Measurements from ENCODE around the gene GGCT.

The GGCT gene

DNA sequence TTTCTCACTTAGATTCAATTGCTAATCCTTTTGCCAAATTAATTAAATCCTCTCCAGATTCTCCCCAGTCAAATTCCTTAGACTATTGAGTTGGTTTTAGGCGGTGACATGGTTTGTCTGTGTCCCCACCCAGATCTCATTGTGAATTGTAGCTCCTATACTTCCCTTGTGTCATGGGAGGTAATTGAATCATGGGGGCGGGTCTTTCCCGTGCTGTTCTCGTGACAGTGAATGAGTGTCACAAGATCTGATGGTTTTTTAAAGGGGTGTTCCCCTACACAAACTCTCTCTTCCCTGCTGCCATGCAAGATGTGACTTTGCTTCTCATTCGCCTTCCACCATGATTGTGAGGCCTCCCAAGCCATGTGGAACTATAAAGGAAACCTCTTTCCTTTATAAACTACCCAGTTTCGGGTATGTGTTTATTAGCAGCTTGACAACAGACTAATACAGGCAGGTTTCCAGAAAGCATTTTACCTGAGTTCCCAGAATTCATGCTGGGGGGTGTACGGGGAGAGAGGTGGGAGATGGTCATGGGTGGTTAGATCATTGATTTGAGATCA, 45.4 kb upstream of the GGCT start:
- Histone ChIP-seq H3K27me3 (ENCODE audit: insufficient read depth, poor library complexity, severe bottlenecking) (no peaks in the 10 kb centered on the region), H3K4me3 (replicated peaks; ENCODE audit: insufficient read depth, low read length) (no peak overlapping the region), H3K27ac (replicated peaks) (no peak overlapping the region)
- peak; percentile 12 to 28 for DNase-seq (ENCODE audit: low read depth in 1 of 2, low spot score in 1 of 2)
- TF ChIP-seq, protein P1, sequence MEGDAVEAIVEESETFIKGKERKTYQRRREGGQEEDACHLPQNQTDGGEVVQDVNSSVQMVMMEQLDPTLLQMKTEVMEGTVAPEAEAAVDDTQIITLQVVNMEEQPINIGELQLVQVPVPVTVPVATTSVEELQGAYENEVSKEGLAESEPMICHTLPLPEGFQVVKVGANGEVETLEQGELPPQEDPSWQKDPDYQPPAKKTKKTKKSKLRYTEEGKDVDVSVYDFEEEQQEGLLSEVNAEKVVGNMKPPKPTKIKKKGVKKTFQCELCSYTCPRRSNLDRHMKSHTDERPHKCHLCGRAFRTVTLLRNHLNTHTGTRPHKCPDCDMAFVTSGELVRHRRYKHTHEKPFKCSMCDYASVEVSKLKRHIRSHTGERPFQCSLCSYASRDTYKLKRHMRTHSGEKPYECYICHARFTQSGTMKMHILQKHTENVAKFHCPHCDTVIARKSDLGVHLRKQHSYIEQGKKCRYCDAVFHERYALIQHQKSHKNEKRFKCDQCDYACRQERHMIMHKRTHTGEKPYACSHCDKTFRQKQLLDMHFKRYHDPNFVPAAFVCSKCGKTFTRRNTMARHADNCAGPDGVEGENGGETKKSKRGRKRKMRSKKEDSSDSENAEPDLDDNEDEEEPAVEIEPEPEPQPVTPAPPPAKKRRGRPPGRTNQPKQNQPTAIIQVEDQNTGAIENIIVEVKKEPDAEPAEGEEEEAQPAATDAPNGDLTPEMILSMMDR (IDR thresholded peaks at IDR 0.05; ENCODE audit: insufficient read depth, low read length) = no peak
- no peak for TF ChIP-seq SPI1 (IDR thresholded peaks at IDR 0.05; ENCODE audit: borderline replicate concordance, low read depth)
- TF ChIP-seq, protein P2, sequence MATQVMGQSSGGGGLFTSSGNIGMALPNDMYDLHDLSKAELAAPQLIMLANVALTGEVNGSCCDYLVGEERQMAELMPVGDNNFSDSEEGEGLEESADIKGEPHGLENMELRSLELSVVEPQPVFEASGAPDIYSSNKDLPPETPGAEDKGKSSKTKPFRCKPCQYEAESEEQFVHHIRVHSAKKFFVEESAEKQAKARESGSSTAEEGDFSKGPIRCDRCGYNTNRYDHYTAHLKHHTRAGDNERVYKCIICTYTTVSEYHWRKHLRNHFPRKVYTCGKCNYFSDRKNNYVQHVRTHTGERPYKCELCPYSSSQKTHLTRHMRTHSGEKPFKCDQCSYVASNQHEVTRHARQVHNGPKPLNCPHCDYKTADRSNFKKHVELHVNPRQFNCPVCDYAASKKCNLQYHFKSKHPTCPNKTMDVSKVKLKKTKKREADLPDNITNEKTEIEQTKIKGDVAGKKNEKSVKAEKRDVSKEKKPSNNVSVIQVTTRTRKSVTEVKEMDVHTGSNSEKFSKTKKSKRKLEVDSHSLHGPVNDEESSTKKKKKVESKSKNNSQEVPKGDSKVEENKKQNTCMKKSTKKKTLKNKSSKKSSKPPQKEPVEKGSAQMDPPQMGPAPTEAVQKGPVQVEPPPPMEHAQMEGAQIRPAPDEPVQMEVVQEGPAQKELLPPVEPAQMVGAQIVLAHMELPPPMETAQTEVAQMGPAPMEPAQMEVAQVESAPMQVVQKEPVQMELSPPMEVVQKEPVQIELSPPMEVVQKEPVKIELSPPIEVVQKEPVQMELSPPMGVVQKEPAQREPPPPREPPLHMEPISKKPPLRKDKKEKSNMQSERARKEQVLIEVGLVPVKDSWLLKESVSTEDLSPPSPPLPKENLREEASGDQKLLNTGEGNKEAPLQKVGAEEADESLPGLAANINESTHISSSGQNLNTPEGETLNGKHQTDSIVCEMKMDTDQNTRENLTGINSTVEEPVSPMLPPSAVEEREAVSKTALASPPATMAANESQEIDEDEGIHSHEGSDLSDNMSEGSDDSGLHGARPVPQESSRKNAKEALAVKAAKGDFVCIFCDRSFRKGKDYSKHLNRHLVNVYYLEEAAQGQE (IDR thresholded peaks at IDR 0.05; ENCODE audit: insufficient replicate concordance, low read depth) = no peak
- no peak for TF ChIP-seq POLR2AphosphoS5 (IDR thresholded peaks at IDR 0.05; ENCODE audit: low read depth)
- TF ChIP-seq GABPA (IDR thresholded peaks at IDR 0.05; ENCODE audit: low read depth) = no peak

DNA sequence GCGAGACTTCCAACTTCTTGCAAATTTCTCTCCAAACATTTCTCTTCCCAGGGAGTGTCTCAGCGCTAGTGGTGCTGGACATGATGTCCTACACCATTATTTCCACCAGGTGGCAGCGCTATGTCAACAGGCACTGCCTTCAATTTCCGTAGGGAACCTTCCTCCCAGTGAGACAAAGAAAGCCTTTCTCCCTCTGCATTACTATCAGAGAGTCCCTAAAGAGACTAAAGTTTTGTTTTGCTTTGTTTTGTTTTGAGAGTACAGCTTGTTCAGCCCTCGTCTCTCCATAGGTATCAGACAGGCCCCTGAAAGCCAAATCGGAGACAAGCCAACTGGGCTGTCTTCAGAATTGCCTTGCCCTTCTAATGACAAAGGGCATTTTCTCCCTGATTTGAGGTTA, 44.2 kb upstream of the GGCT start:
- no peak overlapping the region for H3K4me3 ChIP-seq (replicated peaks; ENCODE audit: insufficient read depth, low read length)
- H3K27ac ChIP-seq (replicated peaks) = no peak overlapping the region
- peak; percentile 35 to 50 for DNase-seq (ENCODE audit: low read depth in 1 of 2, low spot score in 1 of 2)
- H3K27me3 ChIP-seq (ENCODE audit: insufficient read depth, poor library complexity, severe bottlenecking) = no peaks in the 10 kb centered on the region
- TF ChIP-seq, protein P1 (IDR thresholded peaks at IDR 0.05; ENCODE audit: insufficient read depth, low read length) = peak; percentile 60
- TF ChIP-seq POLR2AphosphoS5 (IDR thresholded peaks at IDR 0.05; ENCODE audit: low read depth) = no peak
- TF ChIP-seq, protein P2 (IDR thresholded peaks at IDR 0.05; ENCODE audit: insufficient replicate concordance, low read depth) = no peak
- TF ChIP-seq GABPA (IDR thresholded peaks at IDR 0.05; ENCODE audit: low read depth) = no peak
- TF ChIP-seq SPI1 (IDR thresholded peaks at IDR 0.05; ENCODE audit: borderline replicate concordance, low read depth) = no peak

DNA sequence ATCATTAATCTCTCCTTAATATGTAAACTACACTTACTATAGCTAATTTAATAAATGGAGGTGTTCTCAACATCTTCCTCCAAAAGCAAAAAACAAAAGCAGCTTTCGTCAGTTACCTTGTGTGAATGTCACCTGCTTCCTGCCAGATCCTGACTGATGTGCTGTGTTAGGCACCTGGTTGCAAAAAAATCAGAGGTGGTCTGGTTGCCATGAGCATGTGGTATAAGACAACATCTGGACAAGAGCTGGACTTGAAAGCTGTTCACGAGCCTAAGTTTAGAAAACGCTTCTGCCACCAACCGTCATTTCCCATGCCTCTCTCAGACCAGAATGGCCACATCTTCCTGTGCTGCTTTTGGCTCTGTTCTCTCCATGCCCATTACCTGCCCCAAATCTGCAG, 42.0 kb upstream of the GGCT start:
- TF ChIP-seq, protein P1 (IDR thresholded peaks at IDR 0.05; ENCODE audit: insufficient read depth, low read length) = no peak
- no peak for TF ChIP-seq POLR2AphosphoS5 (IDR thresholded peaks at IDR 0.05; ENCODE audit: low read depth)
- no peak for TF ChIP-seq GABPA (IDR thresholded peaks at IDR 0.05; ENCODE audit: low read depth)
- no peak for TF ChIP-seq SPI1 (IDR thresholded peaks at IDR 0.05; ENCODE audit: borderline replicate concordance, low read depth)
- TF ChIP-seq, protein P2 (IDR thresholded peaks at IDR 0.05; ENCODE audit: insufficient replicate concordance, low read depth) = no peak
- no peaks in the 10 kb centered on the region for H3K27me3 ChIP-seq (ENCODE audit: insufficient read depth, poor library complexity, severe bottlenecking)
- H3K27ac ChIP-seq (replicated peaks) = no peak overlapping the region
- no peak overlapping the region for H3K4me3 ChIP-seq (replicated peaks; ENCODE audit: insufficient read depth, low read length)
- DNase-seq (ENCODE audit: low read depth in 1 of 2, low spot score in 1 of 2) = no peak

Measured in HL-60 (cell line).